Embryonic facial prominence (tissue), 1 donor: Measurements from ENCODE around the gene PPP1R12C.

ENCODE experiments used
- DNase-seq: peaks from one replicate; pipeline ENCODE4 v3.0.0-alpha.2; 2016; ENCODE audit errors: extremely low spot score

The PPP1R12C gene

DNA sequence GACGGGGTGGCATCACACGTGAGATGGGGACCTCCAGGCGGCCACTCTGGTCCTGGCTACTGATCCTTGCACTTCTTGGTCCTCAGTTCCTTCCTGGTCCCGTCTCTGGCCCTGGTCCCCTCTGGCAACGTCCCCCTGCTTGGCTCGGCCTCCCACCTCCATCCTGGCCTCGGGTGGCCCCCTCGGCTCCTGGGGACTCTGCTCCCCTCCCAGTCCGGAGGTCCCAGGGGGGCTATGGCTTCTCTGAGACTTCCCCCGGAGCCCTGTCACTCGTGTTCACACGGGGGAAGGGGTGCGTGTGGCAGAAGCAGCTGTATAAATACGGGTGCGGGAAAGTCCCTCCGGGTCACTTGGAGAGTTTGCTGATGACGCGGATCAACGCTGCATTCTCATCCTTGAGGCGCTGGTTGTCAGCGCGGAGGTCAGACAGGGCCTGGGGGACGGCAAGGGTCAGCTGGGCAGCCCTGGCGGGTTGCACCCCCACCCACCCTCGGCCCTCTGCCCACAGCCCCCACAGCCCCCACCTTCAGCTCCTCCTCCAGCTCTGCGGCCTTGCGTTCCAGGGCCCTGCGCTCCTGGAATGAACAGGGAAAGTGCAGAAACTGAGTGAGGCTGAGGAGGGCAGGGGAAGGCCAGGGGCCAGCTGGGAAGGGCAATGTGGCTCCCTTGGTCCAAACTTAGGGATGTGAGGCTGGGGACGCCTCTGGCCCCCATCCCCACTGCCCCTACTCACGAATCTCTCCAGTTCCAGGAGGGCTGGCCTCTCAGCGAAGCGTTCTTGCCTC lies 26.1 kb downstream of the PPP1R12C start:
- no peak for DNase-seq

DNA sequence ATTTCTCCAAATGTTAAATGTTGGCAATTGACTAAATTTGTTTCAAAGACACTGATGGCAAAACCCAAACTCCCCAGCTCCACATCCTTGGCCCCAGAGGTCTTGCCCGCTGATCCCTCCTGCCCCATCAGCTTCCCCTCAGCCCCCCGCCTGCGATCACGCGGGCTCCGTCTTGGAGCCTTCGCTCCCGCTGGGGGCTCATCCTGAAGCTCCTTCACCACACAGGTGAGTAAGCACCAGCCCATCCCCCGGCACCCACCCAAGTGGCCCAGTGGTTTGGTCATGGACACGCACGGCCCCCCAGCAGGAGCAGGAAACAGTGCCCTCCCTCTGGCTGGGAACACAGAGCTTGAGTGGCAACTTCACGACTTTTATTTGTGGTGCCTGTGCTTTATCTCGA lies 26.9 kb downstream of the PPP1R12C start:
- no peak for DNase-seq

DNA sequence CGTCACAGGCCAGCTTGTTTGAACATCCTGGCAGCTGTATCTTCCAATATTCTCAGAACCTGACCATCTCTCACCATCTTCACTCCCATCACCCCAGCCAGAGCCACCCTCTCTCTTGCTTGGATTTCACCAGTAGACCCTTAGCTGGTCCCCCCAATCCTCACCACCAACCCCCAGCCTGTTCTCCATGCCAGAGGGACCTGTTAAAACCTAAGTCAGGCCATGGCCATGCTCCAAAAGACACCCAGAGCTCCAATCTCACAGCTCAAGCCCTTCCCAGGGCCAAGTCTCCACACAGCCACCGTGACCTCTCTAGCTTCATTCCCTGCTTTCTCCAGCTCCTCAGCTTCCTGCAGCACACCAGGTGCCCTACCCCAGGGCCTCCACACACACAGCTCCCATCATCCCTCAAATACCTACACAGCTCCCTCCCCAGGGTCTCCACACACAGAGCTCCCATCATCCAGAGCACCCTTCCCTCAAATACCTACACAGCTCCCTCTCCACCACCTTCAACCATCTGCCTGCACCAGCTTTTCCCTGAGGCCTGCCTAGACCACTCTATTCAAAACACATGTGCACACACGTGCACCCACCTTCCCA lies 28.0 kb downstream of the PPP1R12C start:
- no peak for DNase-seq

DNA sequence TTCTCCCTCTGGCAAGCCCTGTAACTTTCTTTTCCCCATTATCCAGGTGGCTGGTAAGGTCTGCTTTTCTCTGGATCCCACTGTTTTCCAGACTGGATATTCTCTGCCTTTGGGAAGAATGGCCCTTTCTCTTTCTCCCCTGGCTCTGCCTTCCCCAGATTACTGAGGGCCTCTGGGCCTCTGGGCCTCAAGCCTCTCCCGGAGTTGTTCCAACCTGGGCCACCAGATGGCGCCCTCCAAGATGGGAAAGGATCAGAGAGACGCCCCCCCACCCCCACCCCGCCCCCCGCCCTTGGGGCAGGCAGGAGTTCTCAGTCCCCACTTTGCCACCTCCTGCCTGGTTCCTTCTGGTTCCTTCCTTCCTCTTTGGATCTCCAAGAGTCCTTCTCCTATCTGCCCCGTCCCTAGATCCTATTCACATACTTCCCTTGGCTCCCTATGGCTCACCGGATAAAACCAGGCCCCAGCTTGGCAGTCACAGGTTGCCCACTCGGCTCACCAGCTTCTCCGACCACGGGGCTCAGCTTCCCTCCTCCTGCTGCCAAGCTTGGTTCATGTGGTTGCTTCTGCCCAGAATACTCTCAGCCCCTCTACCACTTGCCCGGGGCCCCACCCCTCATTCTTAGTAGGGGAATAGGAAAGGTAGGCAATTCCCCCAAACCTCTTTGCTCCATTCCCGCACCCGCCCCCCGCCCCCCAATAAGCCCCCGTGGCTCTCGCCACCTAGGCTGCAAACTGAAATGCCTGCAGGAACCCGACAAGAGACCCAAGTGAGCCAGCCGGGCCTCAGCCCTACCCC lies 28.7 kb downstream of the PPP1R12C start:
- no peak for DNase-seq

DNA sequence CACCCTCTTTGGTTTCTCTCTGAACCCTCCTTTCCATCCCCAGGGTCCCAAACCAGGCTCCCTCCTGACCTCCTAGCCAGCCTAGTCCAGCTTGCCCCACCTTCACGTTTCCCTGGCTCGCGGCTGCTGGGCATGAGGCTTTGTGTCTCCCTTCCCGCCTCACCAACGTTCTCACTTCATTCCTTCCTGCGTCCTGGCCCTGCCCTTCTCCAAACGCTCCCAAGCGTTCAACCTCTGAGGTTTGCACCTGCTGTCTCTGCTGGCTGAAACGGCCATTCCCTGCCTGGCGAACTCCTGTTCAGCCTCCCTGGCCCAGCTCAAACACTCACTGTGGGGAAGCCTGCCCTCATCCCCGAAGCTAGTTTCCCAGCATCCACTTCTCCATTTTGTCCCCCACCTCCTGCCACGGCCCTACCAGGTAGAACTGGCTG lies 29.4 kb downstream of the PPP1R12C start:
- no peak for DNase-seq

DNA sequence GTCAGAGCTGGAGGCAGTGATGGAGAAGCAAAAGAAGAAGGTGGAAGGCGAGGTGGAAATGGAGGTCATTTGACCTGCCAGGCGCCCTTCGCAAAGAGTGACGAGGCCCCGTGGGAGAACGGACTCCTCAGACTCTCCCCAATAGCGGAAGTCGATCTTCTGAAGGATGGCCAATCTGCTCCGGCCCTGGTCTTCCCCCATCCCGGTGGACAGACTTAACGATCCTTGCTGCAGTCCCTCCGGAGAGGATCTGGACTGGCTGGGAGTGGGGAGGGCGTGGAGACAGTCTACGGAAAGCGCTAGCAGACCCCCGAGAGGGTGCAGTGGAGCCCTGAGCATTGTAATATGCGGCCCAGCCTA lies 29.9 kb downstream of the PPP1R12C start:
- no peak for DNase-seq

DNA sequence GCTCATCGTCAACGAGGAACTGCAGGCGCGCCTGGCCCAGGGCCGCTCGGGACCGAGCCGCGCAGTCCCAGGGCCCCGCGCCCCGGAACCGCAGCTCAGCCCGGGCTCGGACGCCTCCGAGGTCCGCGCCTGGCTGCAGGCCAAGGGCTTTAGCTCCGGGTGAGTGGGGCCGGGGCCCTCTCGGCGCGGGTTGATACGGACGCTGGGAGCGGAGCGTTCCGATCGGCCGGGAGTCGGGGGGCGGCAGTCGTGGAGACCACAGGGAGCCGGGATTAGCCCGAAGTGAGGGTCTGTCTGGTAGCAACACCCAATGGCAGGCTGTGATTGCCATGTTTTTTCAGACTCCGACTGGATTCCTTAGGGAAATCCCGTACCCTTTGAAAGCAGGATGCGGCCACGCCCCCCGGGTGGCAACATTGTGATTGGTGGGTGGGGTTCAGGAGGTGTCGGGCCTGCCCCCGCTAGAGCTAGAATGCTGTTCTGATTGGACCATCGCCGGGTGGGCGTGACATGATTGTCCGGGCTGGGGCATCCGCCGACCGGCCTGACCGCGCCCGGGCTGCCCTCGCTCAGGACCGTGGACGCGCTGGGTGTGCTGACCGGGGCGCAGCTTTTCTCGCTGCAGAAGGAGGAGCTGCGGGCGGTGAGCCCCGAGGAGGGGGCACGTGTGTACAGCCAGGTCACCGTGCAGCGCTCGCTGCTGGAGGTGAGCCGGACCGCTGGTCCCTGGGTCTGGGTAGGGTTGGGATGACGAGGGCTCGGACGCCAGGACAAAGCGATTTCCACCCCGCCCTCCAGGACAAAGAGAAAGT lies 30.5 kb downstream of the PPP1R12C start:
- DNase-seq = no peak

DNA sequence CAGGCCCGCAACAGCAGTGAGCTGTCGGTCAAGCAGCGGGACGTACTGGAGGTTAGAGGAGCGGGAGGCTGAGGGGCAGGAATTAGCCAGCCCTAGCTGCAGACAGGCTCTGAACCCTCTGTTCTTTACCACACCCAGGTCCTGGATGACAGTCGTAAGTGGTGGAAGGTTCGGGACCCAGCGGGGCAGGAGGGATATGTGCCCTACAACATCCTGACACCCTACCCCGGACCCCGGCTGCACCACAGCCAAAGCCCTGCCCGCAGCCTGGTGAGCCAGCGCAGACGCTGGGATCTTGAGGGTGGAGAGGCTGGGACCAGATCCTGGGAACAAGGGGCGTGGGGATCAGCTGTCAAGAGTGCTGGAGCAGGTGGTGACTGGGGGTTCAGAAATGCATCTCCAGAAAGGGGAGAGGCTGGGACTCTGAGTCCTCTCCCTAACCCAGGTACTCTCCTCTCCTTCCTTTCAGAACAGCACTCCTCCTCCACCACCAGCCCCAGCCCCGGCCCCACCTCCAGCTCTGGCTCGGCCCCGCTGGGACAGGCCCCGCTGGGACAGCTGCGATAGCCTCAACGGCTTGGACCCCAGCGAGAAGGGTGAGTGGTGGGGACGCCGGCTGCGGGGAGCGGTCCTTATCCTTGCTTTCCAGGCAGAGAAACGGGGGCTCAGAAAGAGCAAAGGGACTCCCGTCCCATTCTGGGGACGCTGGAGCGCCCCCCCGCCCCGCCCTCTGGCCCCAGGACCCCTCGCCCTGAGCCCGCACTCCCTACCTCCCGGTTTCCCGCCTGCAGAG lies 31.3 kb downstream of the PPP1R12C start:
- no peak for DNase-seq

DNA sequence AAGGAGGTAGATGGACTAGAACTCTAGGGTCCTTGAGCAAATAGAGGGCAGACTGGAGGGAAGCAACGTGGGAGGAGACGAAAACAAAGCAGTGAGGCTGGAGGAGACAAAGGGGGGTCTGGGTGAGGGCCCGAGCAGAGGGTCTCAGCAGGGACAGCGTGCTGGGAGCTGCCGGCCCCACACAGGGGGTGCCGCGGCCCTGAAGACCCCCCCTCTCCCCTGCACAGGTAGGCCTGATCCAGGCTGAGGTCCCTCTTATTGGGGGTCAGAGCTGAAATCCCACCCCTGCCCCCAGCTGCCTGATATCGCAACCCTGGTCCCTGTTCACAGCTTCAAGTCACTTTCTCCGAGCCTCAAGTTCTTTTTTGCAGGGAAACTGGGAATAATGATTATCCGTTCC lies 33.0 kb downstream of the PPP1R12C start:
- DNase-seq = no peak

DNA sequence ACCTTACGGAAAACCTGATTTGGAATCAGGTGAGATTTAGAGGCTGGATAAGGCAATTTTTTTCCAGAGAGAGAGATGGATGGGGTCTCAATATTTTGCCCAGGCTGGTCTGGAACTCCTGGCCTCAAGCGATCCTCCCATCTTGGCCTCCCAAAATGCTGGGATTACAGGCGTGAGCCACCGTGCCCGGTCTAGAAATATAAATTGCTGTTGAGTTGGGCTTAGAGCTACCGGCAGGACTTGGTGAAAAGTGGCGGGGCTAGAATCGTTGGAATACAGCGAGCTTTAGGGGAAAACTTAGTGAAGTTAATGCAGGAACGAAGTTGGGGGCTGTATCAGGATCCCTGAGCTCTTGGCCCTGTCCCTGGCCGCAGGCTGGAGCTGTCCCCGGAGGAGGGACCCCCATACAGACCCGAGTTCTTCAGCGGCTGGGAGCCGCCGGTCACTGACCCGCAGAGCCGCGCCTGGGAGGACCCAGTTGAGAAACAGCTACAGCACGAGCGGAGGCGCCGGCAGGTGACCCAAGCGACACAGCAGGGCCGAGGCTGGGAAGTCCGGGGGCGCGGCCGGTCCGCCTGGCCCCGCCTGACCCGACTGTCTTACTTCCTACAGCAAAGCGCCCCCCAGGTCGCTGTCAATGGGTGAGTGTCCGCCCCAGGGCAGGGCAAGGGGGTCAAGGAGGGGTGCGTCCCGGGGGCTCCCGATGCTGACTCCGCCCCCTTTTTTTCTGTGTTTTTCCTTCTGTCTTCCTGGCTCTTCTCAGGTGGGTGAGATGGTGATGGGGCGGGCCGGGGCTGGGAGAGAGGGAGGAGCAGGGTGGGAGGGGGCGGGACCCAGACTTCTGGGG lies 34.2 kb downstream of the PPP1R12C start:
- no peak for DNase-seq

DNA sequence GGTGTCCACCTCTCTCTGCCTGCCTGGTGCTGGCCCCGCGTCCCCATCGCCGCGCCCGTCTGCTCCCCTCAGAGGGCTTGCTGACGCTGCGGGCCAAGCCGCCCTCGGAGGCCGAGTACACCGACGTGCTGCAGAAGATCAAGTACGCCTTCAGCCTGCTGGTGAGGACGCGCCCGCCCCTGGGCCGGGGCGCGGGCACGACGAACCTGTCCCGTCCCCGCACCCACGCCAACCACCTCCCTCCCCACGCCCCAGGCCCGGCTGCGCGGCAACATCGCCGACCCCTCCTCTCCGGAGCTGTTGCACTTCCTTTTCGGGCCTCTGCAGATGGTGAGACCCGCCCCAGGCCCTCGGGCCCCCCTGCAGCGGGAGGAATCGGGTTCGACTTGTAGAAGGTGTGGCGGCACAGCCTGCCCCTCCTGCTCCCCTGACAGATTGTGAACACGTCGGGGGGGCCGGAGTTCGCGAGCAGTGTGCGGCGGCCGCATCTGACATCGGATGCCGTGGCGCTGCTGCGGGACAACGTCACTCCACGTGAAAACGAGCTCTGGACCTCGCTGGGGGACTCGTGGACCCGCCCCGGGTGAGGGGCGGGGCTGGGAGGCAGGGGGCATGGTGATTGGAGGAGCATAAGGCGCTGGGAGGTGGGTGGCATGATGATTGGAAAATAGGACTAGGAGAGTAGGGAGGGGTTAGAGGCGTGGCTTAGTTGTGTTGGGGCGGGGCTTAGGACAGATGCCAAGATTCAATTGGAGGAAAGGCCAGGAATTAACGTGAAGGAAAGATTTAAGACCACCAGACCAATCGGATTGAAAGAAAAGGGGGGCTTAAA lies 35.2 kb downstream of the PPP1R12C start:
- no peak for DNase-seq

DNA sequence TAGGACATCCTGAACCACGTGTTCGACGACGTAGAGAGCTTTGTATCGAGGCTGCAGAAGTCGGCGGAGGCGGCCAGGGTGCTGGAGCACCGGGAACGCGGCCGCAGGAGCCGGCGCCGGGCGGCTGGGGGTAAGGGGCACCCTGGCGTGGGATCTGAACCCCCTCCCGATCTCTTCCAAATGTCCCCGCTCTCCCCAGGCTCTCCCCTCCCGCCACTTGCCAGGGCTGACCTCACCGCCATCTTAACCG lies 35.7 kb downstream of the PPP1R12C start:
- no peak for DNase-seq

DNA sequence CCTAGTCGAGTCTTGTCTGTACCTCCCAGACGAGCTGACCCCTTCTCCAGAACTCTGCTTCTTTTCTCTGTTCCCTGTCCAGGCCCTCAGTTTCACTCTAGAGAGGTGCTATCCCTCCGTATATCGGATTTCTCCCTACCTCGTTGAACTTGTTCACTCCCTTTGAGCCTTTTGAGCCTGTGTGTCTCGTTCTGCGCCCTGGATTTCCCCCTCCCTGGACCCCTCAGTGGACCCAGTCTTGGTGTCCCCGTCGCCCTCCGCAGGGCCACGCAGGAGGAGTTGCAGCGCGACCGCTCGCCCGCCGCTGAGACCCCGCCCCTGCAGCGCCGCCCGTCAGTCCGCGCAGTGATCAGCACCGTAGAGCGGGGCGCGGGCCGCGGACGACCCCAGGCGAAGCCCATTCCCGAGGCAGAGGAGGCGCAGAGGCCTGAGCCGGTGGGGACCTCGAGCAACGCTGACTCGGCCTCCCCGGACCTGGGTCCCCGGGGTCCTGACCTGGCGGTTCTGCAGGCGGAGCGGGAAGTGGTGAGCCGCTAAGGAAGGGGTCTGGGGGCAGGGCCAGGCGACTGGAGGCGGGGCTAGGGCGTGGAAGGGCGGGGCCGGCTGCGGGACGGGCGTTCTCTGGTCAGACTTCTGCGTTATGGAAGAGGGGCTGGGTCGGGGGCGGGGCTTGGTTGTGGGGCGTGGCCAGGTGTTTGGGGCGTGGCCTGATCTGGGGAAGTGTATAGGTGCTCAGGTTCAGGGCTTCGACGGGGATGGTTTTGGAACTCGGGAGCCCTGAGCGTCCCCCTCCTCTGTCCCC lies 36.3 kb downstream of the PPP1R12C start:
- DNase-seq = no peak

DNA sequence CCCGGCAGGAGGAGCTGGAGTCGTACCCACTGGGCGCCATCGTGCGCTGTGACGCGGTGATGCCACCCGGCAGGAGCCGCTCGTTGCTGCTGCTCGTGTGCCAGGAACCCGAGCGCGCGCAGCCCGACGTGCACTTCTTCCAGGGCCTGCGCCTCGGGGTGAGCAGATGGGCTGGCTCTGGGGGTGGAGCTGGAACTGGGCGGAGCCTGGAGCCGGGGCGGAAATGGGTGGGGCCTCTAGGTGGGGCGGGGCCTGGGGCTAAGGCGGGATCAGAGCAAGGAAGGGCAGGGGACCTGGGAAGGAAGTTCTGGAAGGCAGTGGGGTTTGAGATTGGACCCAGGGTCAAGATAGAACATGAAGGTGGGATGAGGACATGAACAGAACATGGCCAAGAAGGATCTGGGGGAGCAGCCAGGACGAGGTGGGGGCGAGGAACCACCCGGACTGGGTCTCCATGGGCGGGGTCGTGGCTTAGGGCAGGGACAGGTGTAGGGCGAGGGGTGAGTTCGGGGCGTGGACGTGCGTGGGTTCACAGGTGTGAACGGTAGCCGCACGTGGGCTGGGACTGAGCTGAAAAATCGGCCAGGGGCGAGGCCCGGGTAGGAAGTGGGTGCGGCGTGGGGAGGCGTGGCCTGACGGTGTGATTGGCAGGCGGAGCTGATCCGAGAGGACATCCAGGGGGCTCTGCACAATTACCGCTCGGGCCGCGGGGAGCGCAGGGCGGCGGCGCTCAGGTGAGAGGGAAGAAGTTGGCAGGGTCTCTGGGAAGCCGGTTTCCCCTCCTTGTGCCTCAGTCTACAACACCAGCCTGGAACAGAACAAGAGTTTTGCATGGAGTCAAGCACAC lies 37.1 kb downstream of the PPP1R12C start:
- DNase-seq = no peak

DNA sequence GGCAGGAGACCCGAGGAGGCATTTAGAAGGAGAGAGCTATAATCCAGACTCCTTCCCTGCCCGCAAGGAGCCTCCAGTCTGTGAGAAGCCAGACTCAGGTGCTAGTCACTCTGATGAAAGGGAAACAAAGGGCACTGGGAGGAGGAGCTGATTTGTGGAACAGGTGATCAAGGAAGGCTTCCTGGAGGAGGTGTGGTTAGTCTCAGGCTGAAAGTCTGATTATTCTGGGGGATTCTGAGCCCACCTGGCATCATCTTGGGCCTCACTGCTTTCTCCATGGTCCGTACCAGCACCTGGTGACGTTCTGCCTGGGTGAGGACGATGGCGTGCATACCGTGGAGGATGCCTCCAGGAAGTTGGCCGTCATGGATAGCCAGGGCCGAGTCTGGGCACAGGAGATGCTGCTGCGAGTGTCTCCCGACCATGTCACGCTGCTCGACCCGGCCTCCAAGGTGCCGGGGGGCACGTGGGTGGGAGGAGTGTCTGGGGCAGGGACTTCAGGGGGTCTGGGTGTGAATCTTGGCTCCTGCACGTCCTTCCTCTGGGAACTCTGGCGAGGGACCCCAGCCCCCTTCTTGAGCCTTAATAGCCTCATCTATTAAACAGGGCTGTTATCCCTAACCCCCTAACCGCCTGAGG lies 37.9 kb downstream of the PPP1R12C start:
- DNase-seq = no peak

DNA sequence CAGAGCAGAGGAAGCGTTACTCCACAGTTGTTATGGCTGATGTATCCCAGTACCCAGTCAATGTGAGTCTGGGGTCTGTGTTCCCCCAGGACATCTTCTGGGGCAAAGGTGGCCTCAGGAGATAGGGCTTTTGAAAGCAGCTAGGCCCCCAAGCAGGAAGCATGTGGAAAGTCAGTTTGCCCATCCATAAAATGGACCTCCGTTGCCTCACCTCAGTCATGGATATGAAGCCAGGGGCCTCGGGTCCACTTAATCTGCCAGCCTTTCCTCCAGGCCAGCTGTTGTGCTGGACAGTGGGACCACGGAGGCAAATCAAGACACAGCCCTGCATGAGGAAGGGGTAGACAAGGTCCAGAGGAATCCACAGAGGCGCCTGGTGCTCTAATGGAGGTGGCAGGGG lies 38.4 kb downstream of the PPP1R12C start:
- DNase-seq = no peak

DNA sequence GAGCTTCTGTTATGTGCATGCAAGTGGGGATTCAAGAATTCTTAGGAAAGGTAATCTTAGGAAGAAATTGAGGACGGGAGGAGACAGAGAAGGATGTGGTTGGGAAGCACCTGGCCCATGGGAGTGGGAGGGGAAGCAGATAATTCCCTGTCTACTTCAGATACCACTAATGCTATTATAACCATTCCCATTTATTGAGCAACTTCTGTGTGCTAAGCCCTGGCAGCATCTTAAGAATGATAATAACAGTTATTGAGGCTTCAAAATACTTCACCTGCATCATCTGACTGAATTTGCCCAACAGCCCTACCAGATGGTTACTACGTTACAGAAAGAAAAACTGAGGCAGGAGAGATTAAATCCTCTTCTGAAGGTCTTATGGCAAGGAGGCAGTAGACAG lies 40.3 kb downstream of the PPP1R12C start:
- no peak for DNase-seq
